Stimulated activated CD4-positive, alpha-beta T cell treated with anti-CD3 and anti-CD28 coated beads, Interleukin-12 subunit alpha, Interleukin-12 subunit beta, amount 100 ng/mL, for 4 hours (primary cell): Measurements from ENCODE around the gene GGA3.
"Not testable (repeated sequence)": the region's sequence is repeated elsewhere in the genome, so short reads cannot be mapped to it uniquely, and the experiment has no call there.

Experiments
- DNase-seq: peaks from one replicate; pipeline ENCODE4 v3.0.0-alpha.2; 2020

GGA3 gene

GRCh38 chr17:75271955-75272847 is 10.8 kb upstream of the GGA3 start:
- peak; percentile 19 for DNase-seq

- peak; percentile 89 for DNase-seq
Measured at GRCh38 chr17:75271233-75271954, 10.0 kb upstream of the GGA3 start.

GRCh38 chr17:75270966-75271232 is 9.5 kb upstream of the GGA3 start, which contains the start of gene MIF4GD:
Gene MIF4GD, minus strand, starts transcription at chr17:75271231. Its CDS starts 1,036 bp downstream, at chr17:75270195.
- no peak for DNase-seq

GRCh38 chr17:75270218-75270965 is 9.0 kb upstream of the GGA3 start:
- peak; percentile 58 for DNase-seq

DNA sequence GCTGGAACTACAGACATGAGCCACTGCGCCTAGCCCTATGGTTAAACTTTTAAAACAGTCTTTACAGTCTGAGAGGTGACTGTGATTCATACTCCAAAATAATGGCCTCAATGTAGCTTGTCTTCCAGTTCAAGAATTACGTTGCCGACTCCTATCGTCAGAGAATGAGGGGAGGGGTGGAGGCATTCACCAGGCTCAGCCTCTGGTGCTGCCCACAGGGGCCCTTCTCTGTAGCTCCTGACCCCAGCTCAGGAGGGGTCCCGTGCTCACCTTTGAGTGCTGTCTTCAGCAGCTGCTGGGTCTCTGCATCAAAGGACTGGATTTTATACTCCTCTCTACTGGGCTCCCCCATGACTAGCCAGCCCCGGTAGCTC is 8.4 kb upstream of the GGA3 start:
- DNase-seq: no peak

DNA sequence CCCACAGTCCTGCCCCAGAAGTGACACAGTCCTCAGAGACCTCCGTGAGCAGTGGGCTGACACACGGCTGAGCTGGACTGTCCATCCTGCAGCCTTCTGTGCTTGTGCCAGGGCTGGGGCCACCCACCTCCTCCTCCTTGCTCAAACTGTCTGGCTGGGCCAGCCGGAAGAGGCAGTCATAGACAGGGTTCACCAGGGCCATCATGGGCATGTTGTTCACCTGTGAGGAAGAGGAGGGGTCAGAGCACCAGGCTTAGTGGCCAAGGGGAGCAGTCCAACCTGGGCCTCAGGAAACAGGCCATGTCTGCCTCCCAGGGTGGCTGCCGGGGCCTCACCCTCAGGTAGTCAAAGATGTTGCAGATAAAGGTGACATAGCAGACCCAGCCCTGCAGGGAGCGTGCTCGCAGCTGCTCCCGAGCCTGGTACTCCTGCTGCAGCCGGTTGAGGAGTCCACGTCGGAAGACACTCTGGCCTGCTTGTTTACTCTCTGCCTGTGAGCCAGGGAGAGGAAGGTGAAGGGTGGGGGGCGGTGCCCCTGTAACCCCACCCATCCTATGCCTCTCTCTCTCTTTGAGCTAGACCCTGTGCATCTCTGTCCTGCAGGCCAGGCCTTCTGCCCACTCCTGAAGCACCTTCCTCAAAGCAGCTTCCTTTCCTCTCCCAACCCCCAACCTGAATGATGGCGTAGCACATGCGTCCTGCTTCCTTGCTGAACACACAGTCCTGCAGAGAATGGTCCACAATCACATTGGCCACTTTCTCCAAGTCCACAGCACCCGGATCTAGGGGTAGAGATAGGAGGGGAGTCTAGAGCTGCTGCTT is 6.2 kb upstream of the GGA3 start:
- DNase-seq: no peak

GRCh38 chr17:75267153-75267410 is 5.7 kb upstream of the GGA3 start:
- DNase-seq: no peak

DNA sequence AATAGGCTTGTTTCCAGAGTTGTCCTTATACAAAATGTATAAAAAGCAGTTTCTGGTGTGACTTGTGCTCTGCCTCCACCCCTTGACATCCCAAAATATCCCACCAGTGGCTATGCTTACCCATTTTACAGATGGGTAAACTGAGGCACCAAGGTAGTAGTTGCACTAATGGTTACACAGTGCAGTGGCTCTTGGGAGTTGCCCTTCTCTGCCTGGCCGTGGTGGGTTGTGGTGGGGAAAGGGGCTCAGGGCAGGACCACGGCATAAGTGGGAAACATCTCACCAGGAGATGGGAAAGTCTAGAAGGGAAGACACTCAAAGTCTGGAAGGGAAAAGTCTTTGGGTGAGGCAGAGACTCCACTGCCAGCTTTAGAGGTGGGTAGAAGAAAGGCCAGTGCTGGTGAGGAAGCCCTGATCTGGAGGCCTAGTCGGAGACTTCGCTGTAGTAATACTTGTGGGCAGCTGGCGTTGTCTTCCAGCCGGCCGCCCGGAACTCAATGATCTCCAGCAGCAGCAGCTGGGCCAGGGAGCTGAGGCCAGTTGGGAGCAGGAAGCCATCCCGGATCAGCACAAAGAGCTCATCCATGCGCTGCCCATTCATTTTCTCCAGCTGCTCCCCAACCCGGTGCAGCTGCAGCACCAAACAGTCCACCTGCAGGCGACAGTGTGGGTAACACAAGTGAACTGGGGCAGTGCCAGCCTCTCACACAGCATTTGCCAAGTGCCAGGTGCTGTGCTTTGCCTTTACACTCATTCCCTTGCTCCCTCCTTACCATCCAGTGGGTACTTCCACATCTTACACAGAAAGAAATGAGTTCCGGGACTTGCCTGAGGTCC is 5.1 kb upstream of the GGA3 start:
- DNase-seq: no peak

- no peak for DNase-seq
Measured at GRCh38 chr17:75265614-75266315, 4.4 kb upstream of the GGA3 start.

GRCh38 chr17:75263055-75263454 is 1.6 kb upstream of the GGA3 start:
- DNase-seq: no peak

DNA sequence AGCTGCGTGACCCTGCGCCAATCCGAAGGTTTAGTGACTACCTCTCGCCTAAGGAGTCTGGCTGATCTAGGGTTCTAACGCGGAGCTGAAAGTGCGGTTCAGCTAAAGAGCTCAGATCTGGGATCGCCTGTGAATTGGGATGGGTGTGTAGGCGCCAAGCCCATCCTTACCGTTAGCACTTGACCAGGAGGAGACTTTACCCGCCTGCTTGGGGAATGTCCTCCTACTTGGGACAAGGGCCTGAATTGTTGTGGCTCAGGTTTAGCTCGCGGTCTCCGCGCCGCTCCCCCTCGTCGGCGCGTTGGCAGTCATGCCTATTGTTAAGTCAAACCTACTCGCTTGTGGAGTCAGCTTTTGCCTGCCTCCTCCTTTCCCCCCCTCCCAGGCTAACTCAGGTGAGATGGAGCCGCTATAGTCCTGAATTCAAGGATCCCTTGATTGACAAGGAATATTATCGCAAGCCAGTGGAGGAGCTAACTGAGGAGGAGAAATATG is 753 bp upstream of the GGA3 start:
- DNase-seq: no peak

- DNase-seq: peak; percentile 48
Measured at GRCh38 chr17:75260641-75261335, 618 bp downstream of the GGA3 start.

GRCh38 chr17:75257228-75257627 is 4.2 kb downstream of the GGA3 start:
- DNase-seq: not testable (repeated sequence)

DNA sequence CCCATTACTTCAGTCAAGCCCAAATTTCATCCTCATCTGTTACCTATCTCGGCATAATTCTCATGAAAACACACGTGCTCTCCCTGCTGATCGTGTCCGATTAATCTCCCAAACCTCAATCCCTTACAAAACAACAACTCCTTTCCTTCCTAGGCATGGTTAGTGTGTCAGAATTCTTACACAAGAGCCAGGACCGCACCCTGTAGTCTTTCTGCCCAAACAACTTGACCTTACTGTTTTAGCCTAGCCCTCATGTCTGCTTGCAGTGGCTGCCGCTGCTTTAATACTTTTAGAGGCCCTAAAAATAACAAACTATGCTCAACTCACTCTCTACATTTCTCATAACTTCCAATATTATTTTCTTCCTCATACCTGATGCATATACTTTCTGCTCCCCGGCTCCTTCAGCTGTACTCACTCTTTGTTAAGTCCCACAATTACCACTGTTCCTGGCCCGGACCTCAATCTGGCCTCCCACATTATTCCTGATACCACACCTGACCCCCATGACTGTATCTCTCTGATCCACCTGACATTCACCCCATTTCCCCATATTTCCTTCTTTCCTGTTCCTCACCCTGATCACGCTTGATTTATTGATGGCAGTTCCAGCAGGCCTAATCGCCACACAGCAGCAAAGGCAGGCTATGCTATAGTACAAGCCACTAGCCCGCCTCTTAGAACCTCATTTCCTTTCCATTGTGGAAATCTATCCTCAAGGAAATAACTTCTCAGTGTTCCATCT is 5.3 kb downstream of the GGA3 start:
- not testable (repeated sequence) for DNase-seq

- DNase-seq: no peak
Measured at GRCh38 chr17:75252039-75252816, 9.2 kb downstream of the GGA3 start.

DNA sequence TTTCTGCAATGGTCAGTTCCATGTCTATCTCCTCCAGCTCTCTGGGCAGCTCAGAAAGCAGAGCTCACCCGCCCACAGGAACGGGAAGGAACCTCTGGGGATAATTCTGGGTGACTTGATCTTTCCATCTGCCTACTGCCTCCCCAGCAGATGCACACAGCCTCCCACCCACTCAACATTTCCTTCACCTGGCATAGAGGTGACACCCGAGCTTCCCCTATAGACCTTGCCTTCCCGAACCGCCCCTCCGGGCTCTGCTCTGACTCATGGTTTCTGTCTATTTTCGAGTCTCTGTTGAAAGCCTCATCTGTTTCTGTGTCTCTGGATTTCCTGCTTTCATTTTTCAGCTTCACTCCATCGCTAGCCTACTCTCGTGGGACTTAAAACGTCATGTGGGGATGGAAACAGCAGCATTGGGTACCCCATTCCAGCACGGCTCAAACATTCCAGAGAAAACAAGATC is 11.4 kb downstream of the GGA3 start:
- DNase-seq: peak; percentile 78

- DNase-seq: no peak
Measured at GRCh38 chr17:75249564-75249963, 11.8 kb downstream of the GGA3 start.

DNA sequence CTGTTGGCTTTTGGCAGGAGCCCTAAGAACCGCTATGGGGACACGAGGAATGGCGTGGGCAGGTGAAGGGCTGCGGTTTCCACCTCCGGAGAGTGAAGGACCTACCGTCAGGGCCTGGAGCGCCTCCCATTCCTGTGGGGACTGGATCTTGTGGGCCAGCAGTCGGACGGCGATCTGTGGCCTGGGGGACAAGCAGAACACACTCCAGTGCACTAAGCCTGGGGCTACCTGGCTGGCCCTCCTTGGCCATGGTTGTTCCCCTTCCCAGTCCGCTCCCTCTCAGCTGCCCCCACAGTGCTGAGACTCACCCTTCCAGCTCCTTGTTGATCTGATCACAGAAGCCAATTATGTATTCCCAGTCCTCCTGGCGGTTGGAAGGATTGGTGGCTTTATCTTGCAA is 15.0 kb downstream of the GGA3 start:
- no peak for DNase-seq

- no peak for DNase-seq
Measured at GRCh38 chr17:75245011-75245410, 16.4 kb downstream of the GGA3 start.
